ENCODE results near the gene MOSPD2.

Gene MOSPD2

GRCh38 chrX:14872851-14873675 is at the start of gene MOSPD2, which contains the start of gene FANCB:
Gene MOSPD2, plus strand, starts transcription at chrX:14873421. Its CDS starts 108 bp downstream, at chrX:14873529.
Gene FANCB, minus strand, starts transcription at chrX:14873069. Its CDS starts 7,559 bp downstream, at chrX:14865510.
- Histone ChIP-seq H3K4me3 (ENCODE audit: low read depth, low read length) (peak within 1 kb of the TSS; percentile 79), H3K27me3 (replicated peaks) (no peaks in the 10 kb centered on the region), H3K27ac (peak within 1 kb of the TSS; percentile 78), H3K36me3 (replicated peaks) (no peaks in the 10 kb centered on the region)
- TF ChIP-seq CTCF (IDR thresholded peaks at IDR 0.05; ENCODE audit: low read depth, low read length, missing control alignments), result no peak
- peak; percentile 90 for DNase-seq
- in situ Hi-C loops (cut with HindIII; ENCODE audit: low pct_ligation_motif_present, low sequenced_read_pairs), result no loop called here

DNA sequence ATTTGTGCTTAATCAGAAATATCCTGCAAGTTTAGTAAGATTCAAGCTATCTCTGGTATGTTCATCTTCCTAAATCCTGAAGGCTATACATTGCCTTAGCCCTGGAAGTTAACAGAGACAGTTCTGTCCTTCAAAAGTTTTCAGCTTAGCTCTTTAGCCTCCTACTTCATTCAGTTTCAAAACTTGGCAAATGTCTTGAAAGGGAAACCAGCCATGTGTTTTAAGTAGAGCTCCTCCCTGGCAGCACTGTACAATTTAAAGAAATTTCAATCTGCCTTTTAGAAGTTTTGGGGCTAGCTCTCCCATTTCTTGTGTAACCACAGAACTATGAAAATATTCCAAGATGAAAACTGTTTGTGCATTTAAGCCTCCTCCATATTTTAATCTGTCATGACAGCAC is 47.4 kb upstream of the MOSPD2 start:
- H3K27ac ChIP-seq, result no peak overlapping the region
- no peaks in the 10 kb centered on the region for H3K27me3 ChIP-seq (replicated peaks)
- no peaks in the 10 kb centered on the region for H3K36me3 ChIP-seq (replicated peaks)
- no peak overlapping the region for H3K4me3 ChIP-seq (ENCODE audit: low read depth, low read length)
- in situ Hi-C loops (cut with HindIII; ENCODE audit: low pct_ligation_motif_present, low sequenced_read_pairs), result no loop called here
- TF ChIP-seq CTCF (IDR thresholded peaks at IDR 0.05; ENCODE audit: low read depth, low read length, missing control alignments), result no peak
- no peak for DNase-seq

DNA sequence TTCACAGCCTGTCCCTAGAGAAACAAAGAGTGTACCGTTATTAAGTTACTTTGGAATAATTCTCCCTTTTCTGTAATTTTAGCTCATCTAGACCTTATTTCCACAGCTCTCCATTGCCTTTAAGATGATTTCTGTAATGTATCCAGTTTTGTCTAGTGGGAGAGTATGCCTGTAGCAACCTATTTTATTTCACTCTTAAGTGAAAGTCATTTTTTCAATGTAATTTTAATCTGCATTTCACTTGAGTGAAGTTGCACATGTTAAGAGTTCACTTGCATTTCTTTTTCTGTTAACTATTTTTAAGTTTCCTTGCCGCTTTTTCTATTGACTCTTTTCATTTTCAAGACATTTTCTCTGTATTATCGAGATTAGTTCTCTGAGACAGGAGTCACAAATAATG is 46.9 kb upstream of the MOSPD2 start:
- TF ChIP-seq CTCF (IDR thresholded peaks at IDR 0.05; ENCODE audit: low read depth, low read length, missing control alignments), result no peak
- H3K27me3 ChIP-seq (replicated peaks), result no peaks in the 10 kb centered on the region
- H3K36me3 ChIP-seq (replicated peaks), result no peaks in the 10 kb centered on the region
- H3K4me3 ChIP-seq (ENCODE audit: low read depth, low read length), result no peak overlapping the region
- in situ Hi-C loops (cut with HindIII; ENCODE audit: low pct_ligation_motif_present, low sequenced_read_pairs), result no loop called here
- no peak overlapping the region for H3K27ac ChIP-seq
- DNase-seq, result no peak

GRCh38 chrX:14829643-14830042 is 43.6 kb upstream of the MOSPD2 start:
- DNase-seq, result no peak
- TF ChIP-seq CTCF (IDR thresholded peaks at IDR 0.05; ENCODE audit: low read depth, low read length, missing control alignments), result no peak
- Histone ChIP-seq H3K36me3 (replicated peaks) (no peaks in the 10 kb centered on the region), H3K4me3 (ENCODE audit: low read depth, low read length) (no peak overlapping the region), H3K27ac (no peak overlapping the region), H3K27me3 (replicated peaks) (no peaks in the 10 kb centered on the region)
- in situ Hi-C loops (cut with HindIII; ENCODE audit: low pct_ligation_motif_present, low sequenced_read_pairs), result no loop called here

DNA sequence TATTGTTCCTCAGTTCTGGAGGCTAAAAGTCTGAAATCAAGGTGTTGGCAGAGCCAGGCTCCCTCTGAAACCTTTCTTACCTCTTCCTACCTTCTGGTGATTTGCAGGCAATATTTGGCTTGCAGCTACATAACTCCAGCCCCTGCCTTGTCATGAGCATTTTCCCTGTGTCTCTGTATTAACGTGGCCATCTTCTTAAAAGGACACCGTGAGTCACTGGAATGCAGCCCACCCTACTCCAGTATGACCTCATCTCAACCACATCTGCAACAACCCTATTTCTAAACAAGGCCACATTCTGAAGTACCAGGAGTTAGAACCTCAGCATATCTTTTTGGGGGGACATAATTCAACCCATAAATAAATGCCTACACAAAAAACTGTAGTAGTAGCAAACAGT is 41.1 kb upstream of the MOSPD2 start:
- no peaks in the 10 kb centered on the region for H3K27me3 ChIP-seq (replicated peaks)
- TF ChIP-seq CTCF (IDR thresholded peaks at IDR 0.05; ENCODE audit: low read depth, low read length, missing control alignments), result no peak
- H3K27ac ChIP-seq, result no peak overlapping the region
- in situ Hi-C loops (cut with HindIII; ENCODE audit: low pct_ligation_motif_present, low sequenced_read_pairs), result no loop called here
- no peaks in the 10 kb centered on the region for H3K36me3 ChIP-seq (replicated peaks)
- no peak overlapping the region for H3K4me3 ChIP-seq (ENCODE audit: low read depth, low read length)
- DNase-seq, result peak; percentile 56

All from brain microvascular endothelial cell (primary cell).